ENCODE results near the gene PCDHAC2.

PCDHAC2 gene

GRCh38 chr5:141010047-141010793, 43.9 kb downstream of the PCDHAC2 start:
- Histone ChIP-seq H3K9me3 (ENCODE audit: low read length) (no peaks in the 10 kb centered on the region), H3K4me2 (ENCODE audit: low read length) (no peak overlapping the region), H3K4me1 (ENCODE audit: insufficient read depth, low read length, severe bottlenecking) (no peaks in the 10 kb centered on the region), H3K27me3 (ENCODE audit: insufficient read depth, low read length) (0 out of 2 replicates have a peak, but pooled peaks cover 5% of the 10 kb centered on the region), H3K36me3 (ENCODE audit: insufficient read depth, low read length) (no peaks in the 10 kb centered on the region), H3K4me3 (ENCODE audit: low read depth, low read length, poor library complexity, severe bottlenecking) (no peak overlapping the region), H3K9ac (ENCODE audit: low read length) (no peak overlapping the region), H4K20me1 (ENCODE audit: insufficient read depth, low read length) (no peaks in the 10 kb centered on the region), H3F3A (ENCODE audit: insufficient read depth, low read length) (no peaks in the 10 kb centered on the region), H3K79me2 (ENCODE audit: insufficient read depth, low read length) (no peaks in the 10 kb centered on the region), H2AFZ (ENCODE audit: low read length) (no peak overlapping the region), H3K27ac (ENCODE audit: low read depth, low read length, poor library complexity, severe bottlenecking) (no peak overlapping the region), H3K9me2 (ENCODE audit: low read depth, low read length) (no peaks in the 10 kb centered on the region)
- TF ChIP-seq CTCF (IDR thresholded peaks at IDR 0.05; ENCODE audit: low read length) (no peak), EZH2 (IDR thresholded peaks at IDR 0.05; ENCODE audit: borderline replicate concordance, low read length) (no peak)

GRCh38 chr5:141017943-141018342, 51.7 kb downstream of the PCDHAC2 start:
- Histone ChIP-seq H3K36me3 (ENCODE audit: insufficient read depth, low read length) (no peaks in the 10 kb centered on the region), H3K9me3 (ENCODE audit: low read length) (no peaks in the 10 kb centered on the region), H3K9ac (ENCODE audit: low read length) (no peak overlapping the region), H3K27ac (ENCODE audit: low read depth, low read length, poor library complexity, severe bottlenecking) (no peak overlapping the region), H3F3A (ENCODE audit: insufficient read depth, low read length) (no peaks in the 10 kb centered on the region), H2AFZ (ENCODE audit: low read length) (no peak overlapping the region), H4K20me1 (ENCODE audit: insufficient read depth, low read length) (no peaks in the 10 kb centered on the region), H3K4me2 (ENCODE audit: low read length) (no peak overlapping the region), H3K27me3 (ENCODE audit: insufficient read depth, low read length) (0 out of 2 replicates have a peak, but pooled peaks cover 5% of the 10 kb centered on the region), H3K4me1 (ENCODE audit: insufficient read depth, low read length, severe bottlenecking) (no peaks in the 10 kb centered on the region), H3K4me3 (ENCODE audit: low read depth, low read length, poor library complexity, severe bottlenecking) (no peak overlapping the region), H3K79me2 (ENCODE audit: insufficient read depth, low read length) (no peaks in the 10 kb centered on the region), H3K9me2 (ENCODE audit: low read depth, low read length) (no peaks in the 10 kb centered on the region)
- TF ChIP-seq CTCF (IDR thresholded peaks at IDR 0.05; ENCODE audit: low read length) (no peak), EZH2 (IDR thresholded peaks at IDR 0.05; ENCODE audit: borderline replicate concordance, low read length) (no peak)

All from OCI-LY1 (cell line).